ENCODE results near the gene KRTAP13-2. TPM values are rescaled to one million over a fixed set of nuclear protein-coding genes. Genes with fewer than 3 reads are reported as not detected.

The KRTAP13-2 gene
- total RNA-seq, 1 donor from 2014 or later = not detected

Other genes starting within 250 kb of the KRTAP13-2 start
- not detected in 2 replicates for gene CLDN17, start 205.5 kb downstream of the KRTAP13-2 start, total RNA-seq
- not detected in 2 replicates for gene CLDN8, start 156.2 kb downstream of the KRTAP13-2 start, total RNA-seq
- not detected in 2 replicates for gene KRTAP24-1, start 89.3 kb downstream of the KRTAP13-2 start, total RNA-seq
- gene KRTAP25-1, start 82.8 kb downstream of the KRTAP13-2 start, total RNA-seq = not detected in 2 replicates
- gene KRTAP26-1, start 52.0 kb downstream of the KRTAP13-2 start, total RNA-seq = not detected in 2 replicates
- not detected in 2 replicates for gene KRTAP27-1, start 34.6 kb downstream of the KRTAP13-2 start, total RNA-seq
- gene KRTAP23-1, start 23.7 kb downstream of the KRTAP13-2 start, total RNA-seq = not detected in 2 replicates
- not detected in 2 replicates for gene KRTAP13-1, start 23.8 kb upstream of the KRTAP13-2 start, total RNA-seq
- not detected in 2 replicates for gene KRTAP13-3, start 53.7 kb upstream of the KRTAP13-2 start, total RNA-seq
- not detected in 2 replicates for gene KRTAP13-4, start 57.9 kb upstream of the KRTAP13-2 start, total RNA-seq
- not detected in 2 replicates for gene KRTAP15-1, start 68.0 kb upstream of the KRTAP13-2 start, total RNA-seq
- not detected in 2 replicates for gene KRTAP19-1, start 108.1 kb upstream of the KRTAP13-2 start, total RNA-seq
- gene KRTAP19-2, start 115.2 kb upstream of the KRTAP13-2 start, total RNA-seq = not detected in 2 replicates
- gene KRTAP19-3, start 119.7 kb upstream of the KRTAP13-2 start, total RNA-seq = not detected in 2 replicates
- not detected in 2 replicates for gene KRTAP19-4, start 124.9 kb upstream of the KRTAP13-2 start, total RNA-seq
- gene KRTAP19-5, start 129.9 kb upstream of the KRTAP13-2 start, total RNA-seq = not detected in 2 replicates
- gene KRTAP19-6, start 169.6 kb upstream of the KRTAP13-2 start, total RNA-seq = not detected in 2 replicates
- not detected in 2 replicates for gene KRTAP19-7, start 189.0 kb upstream of the KRTAP13-2 start, total RNA-seq
- not detected in 2 replicates for gene KRTAP22-2, start 218.1 kb upstream of the KRTAP13-2 start, total RNA-seq
- not detected in 2 replicates for gene KRTAP6-3, start 220.2 kb upstream of the KRTAP13-2 start, total RNA-seq
- gene KRTAP6-2, start 226.6 kb upstream of the KRTAP13-2 start, total RNA-seq = not detected in 2 replicates
- gene KRTAP22-1, start 228.8 kb upstream of the KRTAP13-2 start, total RNA-seq = not detected in 2 replicates
- not detected in 2 replicates for gene KRTAP6-1, start 241.7 kb upstream of the KRTAP13-2 start, total RNA-seq
- gene KRTAP20-1, start 244.2 kb upstream of the KRTAP13-2 start, total RNA-seq = not detected in 2 replicates
- gene KRTAP20-4, start 248.4 kb upstream of the KRTAP13-2 start, total RNA-seq = not detected in 2 replicates

Measured in dermis blood vessel endothelial cell (primary cell).